Colonic mucosa (tissue), 4 donors: ENCODE data around the gene CPM. TPM values are rescaled to one million over a fixed set of nuclear protein-coding genes. Genes with fewer than 3 reads are reported as not detected.
A peak's percentile ranks its signal among the peaks of the same experiment; 100 is the strongest.

Source experiments
- DNase-seq: peaks from one replicate; pipeline ENCODE4 v3.0.0-alpha.2; 2020
- H3K27ac ChIP-seq: fragments of 200-600 bp; one replicate; pipeline ENCODE4 v1.8.0; 2021
- H3K27me3 ChIP-seq: fragments of 200-600 bp; one replicate; pipeline ENCODE4 v1.8.0; 2021
- H3K36me3 ChIP-seq: fragments of 200-600 bp; one replicate; pipeline ENCODE4 v1.8.0; 2021
- H3K4me1 ChIP-seq: fragments of 200-600 bp; one replicate; pipeline ENCODE4 v1.8.0; 2021; ENCODE audit warnings: mild to moderate bottlenecking
- H3K4me3 ChIP-seq: fragments of 200-600 bp; one replicate; pipeline ENCODE4 v1.8.0; 2021
- H3K9ac ChIP-seq, 2 donors: one replicate each; pipeline ENCODE4 v1.7.0; 2013; ENCODE audit warnings: control low read depth in 2 of 2, low read depth in 2 of 2, low read length in 2 of 2
- H3K9me3 ChIP-seq: fragments of 200-600 bp; one replicate; pipeline ENCODE4 v1.8.0; 2021
- CTCF ChIP-seq: fragments of 200-600 bp; IDR thresholded peaks from one replicate; pipeline ENCODE4 v1.8.0; 2022; ENCODE audit warnings: antibody characterized with exemption, mild to moderate bottlenecking
- intact Hi-C: fragments of 100-400 bp; cut with DNase I; formaldehyde crosslinking; loops from one replicate; pipeline ENCODE4 v1.14.1; 2022
- total RNA-seq, 2 donors: library from RNA; stranded (reverse); fragmentation: NEBNext Ultra II Directional in 1 of 2; extraction: Animal tissue kit (Norgen Biotek cat#: 25700) in 1 of 2; gene quantifications; one replicate each; pipeline ENCODE4 v1.2.1, GENCODE V29; 2021
- donor health status: healthy.
- donor health status: DM: no; HTN: no; CAD: no.
- donor health status: DM: no; HTN: no; CAD: no.

CPM gene
- total RNA-seq, 2 donors from 2014 or later, result 30.0 to 40.3 TPM

- no peaks in the 10 kb centered on the region for H3K36me3 ChIP-seq
- no peak overlapping the region for H3K27ac ChIP-seq
- DNase-seq, result no peak
Measured at GRCh38 chr12:68970951-68971350, 38.0 kb upstream of the CPM start.

GRCh38 chr12:68970306-68970705 is 37.3 kb upstream of the CPM start:
- Histone ChIP-seq H3K4me1 (no peaks in the 10 kb centered on the region), H3K27ac (no peak overlapping the region), H3K27me3 (no peaks in the 10 kb centered on the region), H3K9me3 (no peaks in the 10 kb centered on the region), H3K4me3 (no peak overlapping the region), H3K36me3 (no peaks in the 10 kb centered on the region), H3K9ac (no peak overlapping the region)
- intact Hi-C loops, result no loop called here
- no peak for DNase-seq
- no peak for TF ChIP-seq CTCF

More at GRCh38 chr12:68970951-68971350, 38.0 kb upstream of the CPM start:
- no peak for TF ChIP-seq CTCF
- H3K9me3 ChIP-seq, result no peaks in the 10 kb centered on the region
- intact Hi-C loops, result no loop called here
- no peak overlapping the region for H3K4me3 ChIP-seq
- H3K27me3 ChIP-seq, result no peaks in the 10 kb centered on the region
- H3K9ac ChIP-seq, result no peak overlapping the region
- no peaks in the 10 kb centered on the region for H3K4me1 ChIP-seq

GRCh38 chr12:68967046-68967445 is 34.1 kb upstream of the CPM start:
- intact Hi-C loops, result no loop called here
- no peak for TF ChIP-seq CTCF
- Histone ChIP-seq H3K27ac (no peak overlapping the region), H3K27me3 (no peaks in the 10 kb centered on the region), H3K4me1 (no peaks in the 10 kb centered on the region), H3K36me3 (no peaks in the 10 kb centered on the region), H3K9ac (no peak overlapping the region), H3K4me3 (no peak overlapping the region), H3K9me3 (no peaks in the 10 kb centered on the region)
- no peak for DNase-seq

- no peak for TF ChIP-seq CTCF
- no peaks in the 10 kb centered on the region for H3K27me3 ChIP-seq
- no peaks in the 10 kb centered on the region for H3K36me3 ChIP-seq
- no peak overlapping the region for H3K4me3 ChIP-seq
- H3K9me3 ChIP-seq, result no peaks in the 10 kb centered on the region
- no peak for DNase-seq
- H3K9ac ChIP-seq, result no peak overlapping the region
- H3K4me1 ChIP-seq, result no peaks in the 10 kb centered on the region
- H3K27ac ChIP-seq, result no peak overlapping the region
- intact Hi-C loops, result no loop called here
Measured at GRCh38 chr12:68963856-68964745, 31.1 kb upstream of the CPM start.

- intact Hi-C loops, result no loop called here
- DNase-seq, result peak; percentile 34
- H3K27ac ChIP-seq, result peak overlapping the region; percentile 66
- H3K9me3 ChIP-seq, result no peaks in the 10 kb centered on the region
- TF ChIP-seq CTCF, result no peak
- no peaks in the 10 kb centered on the region for H3K27me3 ChIP-seq
- H3K9ac ChIP-seq, result no peak overlapping the region
- H3K36me3 ChIP-seq, result no peaks in the 10 kb centered on the region
- H3K4me3 ChIP-seq, result no peak overlapping the region
- no peaks in the 10 kb centered on the region for H3K4me1 ChIP-seq
Measured at GRCh38 chr12:68962877-68963855, 30.2 kb upstream of the CPM start.
